IMR-90 (cell line): Measurements from ENCODE around the gene ZNF532.

Experiments used
- CTCF ChIP-seq: conservative IDR thresholded peaks from 2 replicates; pipeline ENCODE4 v1.5.1; 2012; ENCODE audit warnings: mild to moderate bottlenecking, low read depth, low read length, improper control_type of control experiment
- MAFK ChIP-seq: IDR thresholded peaks from 2 replicates; pipeline ENCODE4 v1.6.1; 2012; ENCODE audit warnings: low read depth, low read length, improper control_type of control experiment
- POLR2A ChIP-seq: IDR thresholded peaks from 2 replicates; pipeline ENCODE4 v1.6.1; 2012; ENCODE audit warnings: mild to moderate bottlenecking, low read depth, low read length

- TF ChIP-seq CTCF = no peak
- TF ChIP-seq MAFK = no peak
- TF ChIP-seq POLR2A = no peak
Measured at GRCh38 chr18:58843688-58844035, 21.0 kb upstream of the ZNF532 start.
